ENCODE measurements around the gene EPS8L3. TPM values are rescaled to one million over a fixed set of nuclear protein-coding genes. Genes with fewer than 3 reads are reported as not detected.

Gene EPS8L3
- total RNA-seq, 1 experiment from 2014 or later, result 0.96 TPM

- CTCF ChIA-PET, result interaction anchor here (1.2 to 19.5 kb wide), 6 partner anchors 54 to 226 kb away, joined by 3 to 396 read pairs (median 20); partner anchors contain the start of genes AHCYL1 and GNAI3
- Histone ChIP-seq H4K20me1 (ENCODE audit: insufficient read depth) (no peaks in the 10 kb centered on the region), H2AFZ (ENCODE audit: low read depth, low read length, poor library complexity, severe bottlenecking) (no peak overlapping the region), H3K27me3 (ENCODE audit: insufficient read depth, low read length) (no peaks in the 10 kb centered on the region), H3K79me2 (ENCODE audit: insufficient read depth, low read length) (no peaks in the 10 kb centered on the region), H3K4me3 (replicated peaks in 1 of 2; ENCODE audit: low read depth in 1 of 2, low read length in 2 of 2) (no peak overlapping the region), H3K9ac (ENCODE audit: low read length) (no peak overlapping the region), H3K36me3 (ENCODE audit: control insufficient read depth in 1 of 2, insufficient read depth in 2 of 2, low read length in 2 of 2) (no peaks in the 10 kb centered on the region), H3K4me2 (ENCODE audit: low read length) (no peak overlapping the region), H3K4me1 (ENCODE audit: control insufficient read depth in 1 of 2, insufficient read depth in 2 of 2, low read length in 2 of 2) (peaks cover 0 to 16% of the 10 kb centered on the region in 2 experiments; a peak in 2 of 4 replicates), H3K9me3 (ENCODE audit: control insufficient read depth in 1 of 2, insufficient read depth in 1 of 2, low read depth in 1 of 2, low read length in 2 of 2) (no peaks in the 10 kb centered on the region), H3K9me2 (ENCODE audit: insufficient read depth) (no peaks in the 10 kb centered on the region), H3K27ac (ENCODE audit: low read depth, low read length) (no peak overlapping the region)
- no peak for DNase-seq (ENCODE audit: low read depth, low spot score)
- intact Hi-C loops (cut with micrococcal nuclease), result no loop called here
- RAD21 ChIA-PET (ENCODE audit: low non-redundant PET in 1 of 2, low total read pairs in 2 of 2, uncharacterized antibody in 2 of 2, unreplicated experiment in 2 of 2), result interaction anchor here in 1 of 2 experiments (0.7 to 1.2 kb wide), 2 partner anchors 213 to 226 kb away, joined by 3 to 6 read pairs; partner anchors contain the start of gene AHCYL1
- no TSS peak for BruUV-seq (replicated peaks)
- POLR2A ChIA-PET, result interaction anchor here (0.9 kb wide), 1 partner anchor 226 kb away, joined by 3 read pairs; no protein-coding TSS in a partner anchor
- ATAC-seq, result no peak
- TF ChIP-seq FOSL1 (IDR thresholded peaks at IDR 0.05; ENCODE audit: low read depth) (no peak), MAX (IDR thresholded peaks at IDR 0.05) (no peak)
Measured at GRCh38 chr1:109771712-109772657, 8.3 kb upstream of the EPS8L3 start.

DNA sequence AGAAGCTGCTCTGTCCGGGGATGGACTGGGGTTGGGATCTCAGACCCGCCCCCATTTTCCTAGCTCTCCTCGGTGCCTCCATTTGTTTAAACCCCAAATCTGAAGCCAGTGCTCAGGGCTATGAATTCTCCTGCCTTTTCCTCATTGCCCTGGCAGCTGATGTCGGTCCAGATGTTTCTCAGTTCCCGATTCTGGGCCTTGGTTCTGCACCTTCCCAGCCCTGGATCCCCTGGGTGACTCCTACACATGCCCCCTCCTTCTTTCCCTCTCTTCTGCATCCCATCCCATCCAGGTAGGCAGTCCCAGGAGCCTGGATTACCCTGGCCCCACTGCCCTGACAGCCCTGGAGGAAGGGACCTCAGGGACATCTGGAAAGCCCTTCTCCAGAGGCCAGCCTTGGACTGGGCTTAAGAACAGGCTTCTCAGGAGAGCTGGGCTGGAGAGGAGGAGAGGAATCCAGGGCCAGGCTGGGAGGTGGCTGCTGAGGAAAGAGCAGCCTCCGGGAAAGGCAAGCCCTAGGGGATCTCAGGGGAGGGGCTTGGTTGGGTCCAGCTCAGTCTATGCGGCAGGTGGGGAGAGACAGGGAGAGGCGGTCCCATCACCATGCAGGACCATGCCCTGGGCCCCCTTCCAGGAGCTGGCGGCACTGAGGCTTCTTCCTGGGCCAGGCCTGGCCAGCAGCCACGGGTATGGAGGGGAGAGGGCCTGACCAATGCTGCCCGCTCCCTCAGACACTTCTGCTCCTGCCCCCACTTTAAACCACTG, 6.8 kb upstream of the EPS8L3 start:
- TF ChIP-seq SP1 (IDR thresholded peaks at IDR 0.05; ENCODE audit: low read depth) (no peak), POLR2A (IDR thresholded peaks at IDR 0.05; ENCODE audit: borderline replicate concordance, extremely low read depth, insufficient read depth, insufficient read length) (no peak), FOSL1 (IDR thresholded peaks at IDR 0.05; ENCODE audit: low read depth) (no peak), SRF (IDR thresholded peaks at IDR 0.05; ENCODE audit: low read depth) (no peak), JUND (IDR thresholded peaks at IDR 0.05) (no peak), EZH2phosphoT487 (IDR thresholded peaks at IDR 0.05; ENCODE audit: borderline replicate concordance) (no peak), SIN3A (IDR thresholded peaks at IDR 0.05; ENCODE audit: low read depth) (no peak)
- TF ChIP-seq, protein P1, sequence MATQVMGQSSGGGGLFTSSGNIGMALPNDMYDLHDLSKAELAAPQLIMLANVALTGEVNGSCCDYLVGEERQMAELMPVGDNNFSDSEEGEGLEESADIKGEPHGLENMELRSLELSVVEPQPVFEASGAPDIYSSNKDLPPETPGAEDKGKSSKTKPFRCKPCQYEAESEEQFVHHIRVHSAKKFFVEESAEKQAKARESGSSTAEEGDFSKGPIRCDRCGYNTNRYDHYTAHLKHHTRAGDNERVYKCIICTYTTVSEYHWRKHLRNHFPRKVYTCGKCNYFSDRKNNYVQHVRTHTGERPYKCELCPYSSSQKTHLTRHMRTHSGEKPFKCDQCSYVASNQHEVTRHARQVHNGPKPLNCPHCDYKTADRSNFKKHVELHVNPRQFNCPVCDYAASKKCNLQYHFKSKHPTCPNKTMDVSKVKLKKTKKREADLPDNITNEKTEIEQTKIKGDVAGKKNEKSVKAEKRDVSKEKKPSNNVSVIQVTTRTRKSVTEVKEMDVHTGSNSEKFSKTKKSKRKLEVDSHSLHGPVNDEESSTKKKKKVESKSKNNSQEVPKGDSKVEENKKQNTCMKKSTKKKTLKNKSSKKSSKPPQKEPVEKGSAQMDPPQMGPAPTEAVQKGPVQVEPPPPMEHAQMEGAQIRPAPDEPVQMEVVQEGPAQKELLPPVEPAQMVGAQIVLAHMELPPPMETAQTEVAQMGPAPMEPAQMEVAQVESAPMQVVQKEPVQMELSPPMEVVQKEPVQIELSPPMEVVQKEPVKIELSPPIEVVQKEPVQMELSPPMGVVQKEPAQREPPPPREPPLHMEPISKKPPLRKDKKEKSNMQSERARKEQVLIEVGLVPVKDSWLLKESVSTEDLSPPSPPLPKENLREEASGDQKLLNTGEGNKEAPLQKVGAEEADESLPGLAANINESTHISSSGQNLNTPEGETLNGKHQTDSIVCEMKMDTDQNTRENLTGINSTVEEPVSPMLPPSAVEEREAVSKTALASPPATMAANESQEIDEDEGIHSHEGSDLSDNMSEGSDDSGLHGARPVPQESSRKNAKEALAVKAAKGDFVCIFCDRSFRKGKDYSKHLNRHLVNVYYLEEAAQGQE (IDR thresholded peaks at IDR 0.05; ENCODE audit: low read depth), result no peak
- Histone ChIP-seq H3K27ac (ENCODE audit: low read depth, low read length) (no peak overlapping the region; the same call in 1 of the 2 replicates), H3K79me2 (ENCODE audit: insufficient read depth, low read length) (no peaks in the 10 kb centered on the region), H4K20me1 (ENCODE audit: insufficient read depth) (no peaks in the 10 kb centered on the region), H3K36me3 (ENCODE audit: control insufficient read depth in 1 of 2, insufficient read depth in 2 of 2, low read length in 2 of 2) (no peaks in the 10 kb centered on the region), H3K4me1 (ENCODE audit: control insufficient read depth in 1 of 2, insufficient read depth in 2 of 2, low read length in 2 of 2) (peaks cover 0 to 14% of the 10 kb centered on the region in 2 experiments; a peak in 1 of 4 replicates), H2AFZ (ENCODE audit: low read depth, low read length, poor library complexity, severe bottlenecking) (no peak overlapping the region), H3K4me3 (replicated peaks in 1 of 2; ENCODE audit: low read depth in 1 of 2, low read length in 2 of 2) (no peak overlapping the region), H3K9ac (ENCODE audit: low read length) (no peak overlapping the region), H3K27me3 (ENCODE audit: insufficient read depth, low read length) (no peaks in the 10 kb centered on the region), H3K9me3 (ENCODE audit: control insufficient read depth in 1 of 2, insufficient read depth in 1 of 2, low read depth in 1 of 2, low read length in 2 of 2) (no peaks in the 10 kb centered on the region), H3K9me2 (ENCODE audit: insufficient read depth) (no peaks in the 10 kb centered on the region), H3K4me2 (ENCODE audit: low read length) (no peak overlapping the region)
- no peak for ATAC-seq
- POLR2A ChIA-PET, result no interaction called here
- intact Hi-C loops (cut with micrococcal nuclease), result no loop called here
- no TSS peak for BruUV-seq (replicated peaks)
- RAD21 ChIA-PET (ENCODE audit: low non-redundant PET in 1 of 2, low total read pairs in 2 of 2, uncharacterized antibody in 2 of 2, unreplicated experiment in 2 of 2), result no interaction called here
- no peak for DNase-seq (ENCODE audit: low read depth, low spot score)
- CTCF ChIA-PET, result interaction anchor here (1.0 to 19.5 kb wide), 4 partner anchors 130 to 222 kb away, joined by 3 to 396 read pairs (median 38); partner anchors contain the start of genes AHCYL1 and GNAI3

Data from HCT116 (cell line).